Measurements from ENCODE around the gene GALP.
"Not testable (repeated sequence)": the region's sequence is repeated elsewhere in the genome, so short reads cannot be mapped to it uniquely, and the experiment has no call there.

GALP gene

GRCh38 chr19:56193981-56194640, 18.3 kb downstream of the GALP start:
- no peaks in the 10 kb centered on the region for H3K4me1 ChIP-seq (ENCODE audit: control insufficient read depth, insufficient read depth, low read length)
- H3K36me3 ChIP-seq (ENCODE audit: control insufficient read depth, insufficient read depth, low read length, severe bottlenecking), result no peaks in the 10 kb centered on the region
- no peak for DNase-seq (ENCODE audit: low read depth)
- H3K9me3 ChIP-seq (ENCODE audit: control insufficient read depth, low read length), result no peaks in the 10 kb centered on the region
- H3K4me3 ChIP-seq (ENCODE audit: low read length), result no peak overlapping the region
- H3K27me3 ChIP-seq (replicated peaks; ENCODE audit: control insufficient read depth, insufficient read depth, low read length), result peaks cover 15% of the 10 kb centered on the region
- H3K9ac ChIP-seq (ENCODE audit: low read length), result no peak overlapping the region

- not testable (repeated sequence) for H3K9ac ChIP-seq (ENCODE audit: low read length); H3K9me3 ChIP-seq (ENCODE audit: control insufficient read depth, low read length); H3K27me3 ChIP-seq (replicated peaks; ENCODE audit: control insufficient read depth, insufficient read depth, low read length); H3K4me1 ChIP-seq (ENCODE audit: control insufficient read depth, insufficient read depth, low read length); H3K4me3 ChIP-seq (ENCODE audit: low read length); DNase-seq (ENCODE audit: low read depth); H3K36me3 ChIP-seq (ENCODE audit: control insufficient read depth, insufficient read depth, low read length, severe bottlenecking)
These were observed 21.8 kb downstream of the GALP start, which contains the start of gene ZSCAN5B for GRCh38 chr19:56197646-56198045. Gene ZSCAN5B, minus strand, starts transcription at chr19:56197783. Its CDS starts 4,731 bp downstream, at chr19:56193052.

DNA sequence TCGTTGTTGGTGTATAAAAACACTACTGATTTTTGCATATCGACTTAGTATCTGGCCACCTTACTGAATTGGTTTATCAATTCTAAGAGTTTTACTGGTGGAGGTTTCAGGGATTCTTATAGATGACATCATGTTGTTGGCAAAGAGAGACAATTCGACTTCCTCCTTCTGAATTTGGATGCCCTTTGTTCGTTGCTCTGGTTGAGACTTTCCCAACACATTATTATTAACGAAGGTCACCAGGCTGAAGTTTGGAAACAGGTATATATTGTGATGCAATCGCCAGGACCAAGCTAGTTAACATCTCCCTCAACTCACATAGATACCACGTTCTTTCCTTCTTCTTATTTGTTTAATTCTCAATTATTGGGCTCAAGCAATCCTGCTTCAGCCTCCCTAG, 23.9 kb downstream of the GALP start:
- H3K27me3 ChIP-seq (replicated peaks; ENCODE audit: control insufficient read depth, insufficient read depth, low read length), result no peaks in the 10 kb centered on the region
- H3K9me3 ChIP-seq (ENCODE audit: control insufficient read depth, low read length), result no peaks in the 10 kb centered on the region

GRCh38 chr19:56201973-56202372, 26.2 kb downstream of the GALP start, which contains the start of gene ZSCAN5C:
Gene ZSCAN5C, plus strand, starts transcription at chr19:56202273. Its CDS starts 3,641 bp downstream, at chr19:56205914.
- H3K27me3 ChIP-seq (replicated peaks; ENCODE audit: control insufficient read depth, insufficient read depth, low read length), result peaks cover 5% of the 10 kb centered on the region
- H3K36me3 ChIP-seq (ENCODE audit: control insufficient read depth, insufficient read depth, low read length, severe bottlenecking), result no peaks in the 10 kb centered on the region
- no peak within 1 kb of the TSS for H3K9ac ChIP-seq (ENCODE audit: low read length)
- DNase-seq (ENCODE audit: low read depth), result no peak
- H3K4me3 ChIP-seq (ENCODE audit: low read length), result no peak within 1 kb of the TSS
- H3K9me3 ChIP-seq (ENCODE audit: control insufficient read depth, low read length), result no peaks in the 10 kb centered on the region
- H3K4me1 ChIP-seq (ENCODE audit: control insufficient read depth, insufficient read depth, low read length), result no peaks in the 10 kb centered on the region

More for the DNA sequence above, 23.9 kb downstream of the GALP start:
- no peak for DNase-seq (ENCODE audit: low read depth)
- H3K9ac ChIP-seq (ENCODE audit: low read length), result no peak overlapping the region
- H3K4me1 ChIP-seq (ENCODE audit: control insufficient read depth, insufficient read depth, low read length), result no peaks in the 10 kb centered on the region
- H3K4me3 ChIP-seq (ENCODE audit: low read length), result no peak overlapping the region
- no peaks in the 10 kb centered on the region for H3K36me3 ChIP-seq (ENCODE audit: control insufficient read depth, insufficient read depth, low read length, severe bottlenecking)

DNA sequence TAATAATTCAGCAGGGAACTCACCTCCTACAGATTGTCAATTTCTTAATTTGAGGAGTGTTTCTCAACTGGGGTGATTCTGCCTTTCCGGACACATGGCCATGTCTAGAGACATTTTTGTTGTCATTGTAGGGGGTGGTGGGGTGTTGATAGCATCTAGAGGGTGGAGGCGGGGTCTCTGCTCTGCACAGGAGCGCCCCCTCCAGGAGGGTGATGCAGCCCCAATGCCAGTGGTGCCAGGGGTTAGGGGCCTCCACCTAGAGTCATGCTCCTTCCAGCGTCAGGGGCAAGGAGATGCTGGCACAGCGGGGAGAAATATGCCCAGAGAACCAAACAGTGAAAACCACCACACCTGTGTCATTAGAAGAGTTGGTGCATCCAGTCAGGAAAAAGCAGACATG, 31.8 kb downstream of the GALP start:
- H3K4me3 ChIP-seq (ENCODE audit: low read length); H3K4me1 ChIP-seq (ENCODE audit: control insufficient read depth, insufficient read depth, low read length); H3K36me3 ChIP-seq (ENCODE audit: control insufficient read depth, insufficient read depth, low read length, severe bottlenecking); DNase-seq (ENCODE audit: low read depth); H3K9me3 ChIP-seq (ENCODE audit: control insufficient read depth, low read length); H3K27me3 ChIP-seq (replicated peaks; ENCODE audit: control insufficient read depth, insufficient read depth, low read length); H3K9ac ChIP-seq (ENCODE audit: low read length): not testable (repeated sequence)

GRCh38 chr19:56209091-56209490, 33.3 kb downstream of the GALP start:
- H3K9ac ChIP-seq (ENCODE audit: low read length), result no peak overlapping the region
- H3K36me3 ChIP-seq (ENCODE audit: control insufficient read depth, insufficient read depth, low read length, severe bottlenecking), result no peaks in the 10 kb centered on the region
- H3K4me3 ChIP-seq (ENCODE audit: low read length), result no peak overlapping the region
- H3K27me3 ChIP-seq (replicated peaks; ENCODE audit: control insufficient read depth, insufficient read depth, low read length), result peaks cover 8% of the 10 kb centered on the region
- no peak for DNase-seq (ENCODE audit: low read depth)
- no peaks in the 10 kb centered on the region for H3K9me3 ChIP-seq (ENCODE audit: control insufficient read depth, low read length)
- H3K4me1 ChIP-seq (ENCODE audit: control insufficient read depth, insufficient read depth, low read length), result no peaks in the 10 kb centered on the region

DNA sequence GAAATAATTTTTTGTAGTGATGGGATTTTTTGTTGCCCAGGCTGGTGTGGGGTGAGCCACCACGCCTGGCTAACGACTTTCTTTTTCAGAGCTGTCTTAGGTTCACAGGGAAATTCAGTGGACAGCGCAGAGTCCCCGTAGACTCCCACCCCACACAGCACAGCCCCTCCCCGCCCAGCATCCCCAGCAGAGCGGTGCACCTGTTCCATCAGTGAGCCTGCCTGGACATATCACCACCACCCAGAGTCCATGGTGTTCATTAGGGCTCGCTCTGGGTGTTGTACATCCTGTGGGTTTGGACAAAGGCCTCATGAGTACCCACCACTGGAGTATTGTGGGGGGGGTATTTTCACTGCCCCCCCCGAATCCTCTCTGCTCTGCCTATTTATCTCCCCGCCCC, 34.2 kb downstream of the GALP start:
- not testable (repeated sequence) for H3K36me3 ChIP-seq (ENCODE audit: control insufficient read depth, insufficient read depth, low read length, severe bottlenecking); H3K4me1 ChIP-seq (ENCODE audit: control insufficient read depth, insufficient read depth, low read length); H3K4me3 ChIP-seq (ENCODE audit: low read length); H3K9ac ChIP-seq (ENCODE audit: low read length); DNase-seq (ENCODE audit: low read depth); H3K9me3 ChIP-seq (ENCODE audit: control insufficient read depth, low read length); H3K27me3 ChIP-seq (replicated peaks; ENCODE audit: control insufficient read depth, insufficient read depth, low read length)

- DNase-seq (ENCODE audit: low read depth), result no peak
- peaks cover 4% of the 10 kb centered on the region for H3K27me3 ChIP-seq (replicated peaks; ENCODE audit: control insufficient read depth, insufficient read depth, low read length)
- no peaks in the 10 kb centered on the region for H3K4me1 ChIP-seq (ENCODE audit: control insufficient read depth, insufficient read depth, low read length)
- no peak overlapping the region for H3K9ac ChIP-seq (ENCODE audit: low read length)
- no peaks in the 10 kb centered on the region for H3K9me3 ChIP-seq (ENCODE audit: control insufficient read depth, low read length)
- H3K4me3 ChIP-seq (ENCODE audit: low read length), result no peak overlapping the region
- no peaks in the 10 kb centered on the region for H3K36me3 ChIP-seq (ENCODE audit: control insufficient read depth, insufficient read depth, low read length, severe bottlenecking)
These were observed 35.9 kb downstream of the GALP start for GRCh38 chr19:56211718-56212117.

DNA sequence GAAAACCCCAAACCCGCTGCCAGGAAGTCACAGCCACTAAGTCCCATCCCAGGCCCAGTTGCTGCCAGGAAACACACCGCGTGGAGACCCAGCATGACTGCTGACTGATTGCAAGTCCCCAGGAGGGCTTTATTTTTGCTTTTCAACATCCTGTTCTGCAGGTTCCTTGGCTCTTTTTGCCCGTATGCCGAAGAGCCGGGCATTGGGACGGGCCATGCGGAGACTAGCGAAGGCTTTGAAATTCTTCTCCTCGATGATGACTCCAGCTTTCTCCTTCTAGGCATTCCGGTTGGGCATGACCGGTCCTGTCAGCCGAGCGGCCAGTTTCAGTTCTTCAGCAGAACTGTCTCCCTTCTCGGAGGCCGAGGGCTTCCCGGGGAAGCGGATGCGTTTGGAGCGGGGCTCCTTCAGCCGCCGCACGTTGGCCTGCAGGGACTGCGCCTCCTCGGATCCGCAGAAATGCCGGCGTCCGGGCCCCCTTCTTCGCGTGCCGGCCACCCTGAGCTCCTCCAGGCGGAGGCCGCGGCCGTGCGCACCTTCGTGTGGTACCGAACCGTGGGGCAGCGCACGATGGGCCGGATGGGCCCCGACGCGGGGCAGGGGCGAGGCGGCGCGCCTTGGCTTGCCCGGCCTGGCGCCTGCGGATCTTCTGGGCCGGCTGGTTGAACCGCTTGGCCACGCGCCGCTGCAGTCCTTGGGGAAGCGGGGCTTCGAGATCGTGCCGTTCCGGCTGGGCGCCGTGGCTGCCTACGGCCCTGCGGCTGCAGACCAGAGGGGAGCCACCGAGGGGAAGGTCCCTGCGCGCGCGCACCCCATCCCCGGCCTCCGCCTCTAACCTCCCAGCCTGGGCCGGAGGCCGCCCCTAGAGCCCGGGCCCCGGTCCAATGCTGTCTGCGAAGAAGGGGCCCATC, 41.5 kb downstream of the GALP start:
- H3K36me3 ChIP-seq (ENCODE audit: control insufficient read depth, insufficient read depth, low read length, severe bottlenecking), result no peaks in the 10 kb centered on the region
- H3K4me3 ChIP-seq (ENCODE audit: low read length), result peak overlapping the region; percentile 74
- H3K27me3 ChIP-seq (replicated peaks; ENCODE audit: control insufficient read depth, insufficient read depth, low read length), result peaks cover 4% of the 10 kb centered on the region
- peak overlapping the region; percentile 54 for H3K9ac ChIP-seq (ENCODE audit: low read length)
- no peaks in the 10 kb centered on the region for H3K9me3 ChIP-seq (ENCODE audit: control insufficient read depth, low read length)
- DNase-seq (ENCODE audit: low read depth), result peak; percentile 1
- H3K4me1 ChIP-seq (ENCODE audit: control insufficient read depth, insufficient read depth, low read length), result no peaks in the 10 kb centered on the region

DNA sequence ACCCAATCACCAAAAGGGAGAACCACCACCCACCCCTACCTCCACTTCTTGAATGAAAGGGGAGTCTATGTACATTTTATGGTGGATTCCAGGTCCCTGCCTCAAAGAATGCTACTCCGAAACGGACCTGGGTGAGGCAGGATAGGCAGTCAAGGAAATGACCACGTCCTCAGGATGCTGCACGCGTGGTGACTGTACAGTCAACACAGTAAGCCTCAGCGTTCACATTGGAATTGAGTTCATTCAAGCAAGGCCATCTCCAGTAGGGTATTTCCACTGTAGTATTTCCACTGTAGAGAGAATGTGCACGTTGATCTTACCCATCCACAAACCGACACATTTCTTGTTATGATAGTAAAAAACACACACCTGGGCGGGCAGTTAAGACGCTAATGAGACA, 43.2 kb downstream of the GALP start:
- no peak overlapping the region for H3K4me3 ChIP-seq (ENCODE audit: low read length)
- DNase-seq (ENCODE audit: low read depth), result no peak
- H3K4me1 ChIP-seq (ENCODE audit: control insufficient read depth, insufficient read depth, low read length), result no peaks in the 10 kb centered on the region
- no peaks in the 10 kb centered on the region for H3K36me3 ChIP-seq (ENCODE audit: control insufficient read depth, insufficient read depth, low read length, severe bottlenecking)
- no peaks in the 10 kb centered on the region for H3K9me3 ChIP-seq (ENCODE audit: control insufficient read depth, low read length)
- H3K27me3 ChIP-seq (replicated peaks; ENCODE audit: control insufficient read depth, insufficient read depth, low read length), result no peaks in the 10 kb centered on the region
- H3K9ac ChIP-seq (ENCODE audit: low read length), result no peak overlapping the region

DNA sequence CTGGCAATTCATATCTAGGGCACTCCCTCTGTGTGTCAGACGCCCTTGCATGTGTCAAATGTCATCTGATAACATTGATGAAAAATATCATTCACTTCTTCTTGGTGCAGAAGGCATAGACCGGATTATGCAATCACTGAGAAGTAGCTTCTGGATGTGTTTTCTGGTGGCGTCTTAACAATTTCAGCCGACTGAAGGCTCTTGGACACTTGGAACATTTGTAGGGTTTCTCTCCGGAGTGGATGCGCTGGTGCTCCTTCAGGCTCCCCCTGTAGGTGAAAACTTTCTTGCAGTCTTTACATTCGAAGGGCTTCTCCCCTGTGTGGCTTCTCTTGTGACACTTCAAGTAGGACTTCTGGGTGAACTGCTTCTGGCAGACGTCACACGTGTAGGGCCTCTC, 45.6 kb downstream of the GALP start:
- not testable (repeated sequence) for H3K27me3 ChIP-seq (replicated peaks; ENCODE audit: control insufficient read depth, insufficient read depth, low read length); H3K4me3 ChIP-seq (ENCODE audit: low read length); DNase-seq (ENCODE audit: low read depth); H3K9ac ChIP-seq (ENCODE audit: low read length); H3K36me3 ChIP-seq (ENCODE audit: control insufficient read depth, insufficient read depth, low read length, severe bottlenecking); H3K9me3 ChIP-seq (ENCODE audit: control insufficient read depth, low read length); H3K4me1 ChIP-seq (ENCODE audit: control insufficient read depth, insufficient read depth, low read length)
